Measurements from ENCODE around the gene MCTP1. TPM values are rescaled to one million over a fixed set of nuclear protein-coding genes. Genes with fewer than 3 reads are reported as not detected.

Gene MCTP1
- total and polyA plus RNA-seq, 2 of the 8 experiments (the other 6 are each of a cell fraction or from before 2014, with no cell fraction given), result 0.56 to 3.4 TPM

DNA sequence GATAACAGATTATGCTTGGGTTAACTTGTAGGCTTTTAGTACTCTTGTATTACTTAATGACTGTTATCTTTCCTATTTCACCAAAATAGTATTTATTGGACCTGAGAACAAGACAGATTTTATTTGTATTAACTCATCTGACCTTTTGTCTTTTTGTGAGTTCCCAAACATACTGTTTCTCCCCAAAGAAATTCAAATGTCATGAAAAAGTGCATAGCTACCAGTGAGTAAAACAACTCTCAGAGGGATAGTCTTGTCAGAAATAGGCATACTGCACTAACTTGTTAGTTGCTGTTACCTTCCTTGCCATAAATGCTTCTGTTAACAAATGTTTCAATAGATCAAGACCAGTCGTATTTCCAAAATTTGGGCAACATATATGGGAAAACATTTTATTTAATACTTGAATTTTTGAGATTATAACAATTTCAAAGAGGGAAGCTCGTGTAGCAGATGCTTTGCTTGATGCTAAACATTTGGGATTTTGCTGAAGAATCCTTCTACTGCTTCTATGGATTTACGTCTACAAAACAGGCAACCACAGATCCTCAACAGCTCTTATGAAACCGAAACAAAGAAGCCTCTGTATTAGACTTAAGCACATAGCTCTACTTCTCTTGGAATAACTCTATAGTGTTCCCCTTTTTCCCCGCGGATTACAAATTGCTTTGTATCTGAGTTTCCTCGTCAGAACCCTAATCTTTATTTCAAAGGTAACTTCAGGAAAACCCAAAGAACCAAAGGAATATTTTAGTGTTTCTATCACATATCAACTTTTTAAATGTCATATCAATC, 248.8 kb downstream of the MCTP1 start:
- H4K20me1 ChIP-seq (replicated peaks in 1 of 2; ENCODE audit: control insufficient read depth in 1 of 2, insufficient read depth in 2 of 2, low read length in 2 of 2), result no peaks in the 10 kb centered on the region
- no peaks in the 10 kb centered on the region for H3K79me2 ChIP-seq (ENCODE audit: control insufficient read depth in 1 of 2, insufficient read depth in 2 of 2, low read length in 2 of 2)
- H3K9ac ChIP-seq (replicated peaks in 1 of 4; ENCODE audit: extremely low read depth in 1 of 4, low read depth in 3 of 4, low read length in 3 of 4), result no peak overlapping the region
- no peak overlapping the region for H3K23ac ChIP-seq (ENCODE audit: insufficient read length)
- H4K8ac ChIP-seq (ENCODE audit: extremely low read depth, insufficient read depth, low read length), result no peak overlapping the region
- H4K5ac ChIP-seq (ENCODE audit: insufficient read length, low read depth, low read length), result no peak overlapping the region
- H3K36me3 ChIP-seq (ENCODE audit: control insufficient read depth in 2 of 4, insufficient read depth in 4 of 4, low read length in 3 of 4), result no peaks in the 10 kb centered on the region
- H3K4me3 ChIP-seq (ENCODE audit: extremely low read depth in 1 of 4, insufficient read depth in 2 of 4, low read depth in 3 of 4, low read length in 4 of 4), result no peak overlapping the region
- H3K4me1 ChIP-seq (replicated peaks in 1 of 4; ENCODE audit: control insufficient read depth in 3 of 4, insufficient read depth in 4 of 4, low read length in 3 of 4), result no peaks in the 10 kb centered on the region
- no peak for DNase-seq (ENCODE audit: low read depth in 1 of 2, low spot score in 2 of 2)
- H3K27ac ChIP-seq (ENCODE audit: low read depth, low read length), result no peak overlapping the region
- no peak overlapping the region for H3K4me2 ChIP-seq (ENCODE audit: insufficient read depth in 1 of 2, low read depth in 2 of 2, low read length in 2 of 2)
- no peak overlapping the region for H2AK5ac ChIP-seq (ENCODE audit: low read depth, low read length)
- no peak overlapping the region for H2BK12ac ChIP-seq (ENCODE audit: low read depth, low read length)
- no peak overlapping the region for H2BK5ac ChIP-seq (ENCODE audit: low read depth, low read length)
- POLR2A ChIA-PET (ENCODE audit: partially characterized antibody), result no interaction called here
- H3K9me3 ChIP-seq (ENCODE audit: insufficient read depth in 2 of 2, low read depth in 1 of 2, low read length in 1 of 2), result no peaks in the 10 kb centered on the region
- no peak overlapping the region for H3K18ac ChIP-seq (ENCODE audit: extremely low read depth, low read length)
- FAIRE-seq, result no peak
- no peak overlapping the region for H2AFZ ChIP-seq (ENCODE audit: low read length)
- H2BK20ac ChIP-seq (ENCODE audit: low read length), result no peak overlapping the region
- H2BK120ac ChIP-seq (replicated peaks; ENCODE audit: low read depth, low read length), result no peak overlapping the region
- no peaks in the 10 kb centered on the region for H3K79me1 ChIP-seq (ENCODE audit: low read depth, low read length)
- WGBS, 2 experiments (ENCODE audit: extremely low coverage in 1 of 2, insufficient coverage in 1 of 2, insufficient read length in 1 of 2, insufficient replicate concordance in 2 of 2, low coverage in 1 of 2, low lambda C conversion rate in 2 of 2, missing lambda C conversion rate in 1 of 2), result 79% methylated on average over 7 of the region's 7 CpGs; no CpG with 5 or more reads in 1 of the 2 experiments
- CTCF ChIA-PET (ENCODE audit: partially characterized antibody), result interaction anchor here (1.4 kb wide), 1 partner anchor 9 kb away, joined by 3 read pairs; no protein-coding TSS in a partner anchor
- H3K4ac ChIP-seq (replicated peaks; ENCODE audit: insufficient read length, low read depth, low read length), result no peak overlapping the region
- no peak overlapping the region for H2BK15ac ChIP-seq (ENCODE audit: low read length)
- no peak for TF ChIP-seq BCL11A (IDR thresholded peaks at IDR 0.05; ENCODE audit: low read depth in 2 of 2, low read length in 2 of 2)
- TF ChIP-seq JUN (IDR thresholded peaks at IDR 0.05; ENCODE audit: low read depth, low read length), result no peak
- no peak for TF ChIP-seq CHD2 (IDR thresholded peaks at IDR 0.05; ENCODE audit: low read length)
- no peak for TF ChIP-seq SAP30 (IDR thresholded peaks at IDR 0.05; ENCODE audit: insufficient read depth, insufficient replicate concordance, low read length)
- TF ChIP-seq NRF1 (IDR thresholded peaks at IDR 0.05; ENCODE audit: low read depth, low read length), result no peak
- TF ChIP-seq JUND (IDR thresholded peaks at IDR 0.05; ENCODE audit: low read length), result no peak
- no peak for TF ChIP-seq CREB1 (IDR thresholded peaks at IDR 0.05)
- no peak for TF ChIP-seq TAF7 (optimal IDR thresholded peaks at IDR 0.05; ENCODE audit: borderline replicate concordance, low read depth, low read length)
- no peak overlapping the region for H3K14ac ChIP-seq (ENCODE audit: insufficient read length)
- H3K27me3 ChIP-seq (replicated peaks in 1 of 4; ENCODE audit: control insufficient read depth in 3 of 4, extremely low read depth in 1 of 4, insufficient read depth in 3 of 4, low read length in 3 of 4), result no peaks in the 10 kb centered on the region
- H4K91ac ChIP-seq (replicated peaks; ENCODE audit: insufficient read length, low read length), result no peak overlapping the region
- no peak overlapping the region for H3K56ac ChIP-seq (replicated peaks; ENCODE audit: insufficient read length, low read depth, low read length)
- H3K23me2 ChIP-seq (ENCODE audit: low read depth, low read length), result no peaks in the 10 kb centered on the region

Data from H1 (cell line).